Hematopoietic multipotent progenitor cell treated with erythropoietin and hydrocortisone succinate and interleukin-3 and kit ligand, for 17 days (in vitro differentiated cells): ENCODE data around the gene CMIP.
A peak's percentile ranks its signal among the peaks of the same experiment; 100 is the strongest.
"Not testable (repeated sequence)": the region's sequence is repeated elsewhere in the genome, so short reads cannot be mapped to it uniquely, and the experiment has no call there.

Experiments
- DNase-seq: peaks from one replicate; pipeline ENCODE4 v3.0.0-alpha.2; 2015; ENCODE audit warnings: low spot score

Gene CMIP

GRCh38 chr16:81444448-81445121, at the start of gene CMIP:
Gene CMIP, plus strand, starts transcription at chr16:81444808.
- DNase-seq, result peak; percentile 84

DNA sequence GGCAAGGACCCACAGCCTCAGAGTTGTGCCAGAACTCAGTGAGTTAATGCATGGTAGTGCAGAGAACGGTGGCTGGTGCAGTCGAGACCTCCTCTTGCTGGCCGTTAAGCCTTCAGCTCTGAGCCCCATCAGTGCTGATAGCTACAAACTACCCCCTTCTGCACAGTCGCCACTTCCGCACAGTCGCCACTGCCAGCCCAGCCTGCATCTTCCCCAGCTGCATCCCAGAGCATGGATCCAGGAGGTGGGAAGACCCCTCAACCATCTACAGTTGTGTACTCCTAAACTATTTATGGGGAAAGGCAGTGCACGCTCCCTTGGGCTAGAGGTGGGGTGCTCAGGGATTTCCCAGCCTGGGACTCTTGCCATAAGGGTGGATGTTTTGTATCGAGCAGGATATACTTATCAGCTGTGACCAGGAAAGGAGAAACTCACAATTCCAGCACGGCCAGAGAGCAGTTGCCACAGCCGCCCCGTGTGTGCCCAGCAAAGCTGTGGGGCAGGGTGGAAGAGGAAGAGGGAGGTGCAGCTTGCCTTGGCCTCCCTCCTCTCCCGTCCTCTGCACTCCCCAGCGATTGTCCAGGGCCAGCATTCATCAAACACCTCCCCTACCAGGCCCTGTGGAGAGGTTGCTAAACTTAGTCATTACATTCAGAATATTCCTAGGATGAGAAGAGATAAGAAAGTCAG, 49.5 kb upstream of the CMIP start:
- no peak for DNase-seq

DNA sequence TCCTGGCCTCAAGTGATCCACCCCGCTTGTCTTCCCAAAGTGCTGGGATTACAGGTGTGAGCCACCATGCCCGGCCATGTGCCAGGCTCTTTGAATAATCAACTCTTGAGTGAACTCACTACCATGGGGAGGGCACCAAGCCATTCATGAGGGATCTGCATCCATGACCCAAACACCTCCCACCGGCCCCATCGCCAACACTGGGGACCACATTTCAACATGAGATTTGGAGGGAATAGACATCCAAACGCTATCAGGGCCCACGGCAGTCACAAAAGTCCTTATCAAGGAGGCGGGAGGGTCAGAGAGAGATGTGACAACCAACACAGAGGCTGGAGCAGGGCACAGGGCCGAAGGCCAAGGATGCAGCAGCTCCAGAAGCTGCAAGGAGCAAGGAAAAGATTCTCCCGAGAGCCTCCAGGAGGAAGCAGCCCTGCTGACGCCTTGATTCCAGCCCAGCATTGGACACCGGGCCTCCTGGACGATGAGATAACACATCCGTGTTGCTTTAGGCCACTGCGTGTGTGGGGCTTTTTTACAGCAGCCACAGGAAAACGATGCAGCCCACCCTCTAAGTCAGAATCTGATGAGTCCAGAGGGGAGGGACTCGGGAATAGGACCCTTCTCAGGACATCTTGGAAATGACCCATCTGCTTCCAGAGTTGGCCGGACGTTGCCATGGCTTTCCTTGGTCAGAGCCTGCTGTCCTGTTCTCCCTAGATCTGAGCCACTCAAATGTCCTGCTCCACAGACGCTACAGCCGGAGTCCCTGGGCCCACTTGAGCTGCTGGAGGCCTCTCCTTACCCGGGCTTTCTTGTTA, 47.3 kb upstream of the CMIP start:
- no peak for DNase-seq

GRCh38 chr16:81397879-81398520, 46.6 kb upstream of the CMIP start:
- DNase-seq, result no peak

GRCh38 chr16:81399909-81400308, 44.7 kb upstream of the CMIP start:
- no peak for DNase-seq

DNA sequence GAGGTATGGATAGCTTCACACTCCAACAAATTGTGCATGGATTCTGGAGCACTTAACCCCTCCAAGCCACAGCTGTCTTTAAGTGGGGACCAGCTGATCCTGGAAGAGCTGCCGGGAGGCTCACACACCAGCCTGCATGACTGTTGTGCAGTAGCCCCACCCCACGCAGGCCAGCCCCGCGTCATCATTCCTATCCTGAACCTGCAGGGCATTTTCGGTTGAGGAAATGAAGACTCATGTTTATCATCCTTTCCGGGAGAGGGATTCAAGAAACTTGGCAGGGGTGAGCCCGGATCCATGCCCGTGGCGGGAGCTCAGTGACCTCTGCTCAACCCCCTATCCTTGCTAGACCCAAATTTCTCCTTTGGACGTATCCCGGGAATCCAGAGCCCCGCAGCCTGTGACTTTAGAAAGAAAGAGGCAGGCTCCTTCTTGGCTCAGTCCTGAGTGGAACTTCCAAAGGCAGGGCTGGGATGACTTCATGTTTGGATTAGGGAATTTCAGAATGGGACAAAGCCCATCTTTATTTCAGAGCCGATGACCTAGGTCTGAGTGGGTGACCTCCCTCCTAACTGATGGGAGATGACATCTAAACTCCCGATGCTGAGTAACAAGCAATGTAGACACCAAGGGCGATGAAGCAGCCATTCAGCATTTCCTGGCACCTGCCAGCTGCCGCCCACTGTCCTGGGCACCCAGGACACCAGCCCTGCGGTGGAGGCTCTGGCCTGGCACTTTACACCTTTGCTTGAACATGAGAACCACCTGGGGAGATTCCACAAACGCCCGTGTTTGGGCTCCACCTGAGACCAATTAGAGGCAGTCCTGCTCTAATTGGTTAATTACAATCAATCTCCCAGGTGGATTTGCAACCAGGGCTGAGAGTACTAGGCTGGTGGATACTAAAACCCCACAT, 43.3 kb upstream of the CMIP start:
- no peak for DNase-seq

GRCh38 chr16:81403208-81403600, 41.4 kb upstream of the CMIP start:
- DNase-seq, result no peak

- peak; percentile 68 for DNase-seq
Observed at GRCh38 chr16:81403601-81404391, 40.8 kb upstream of the CMIP start.

GRCh38 chr16:81405002-81405401, 39.6 kb upstream of the CMIP start:
- not testable (repeated sequence) for DNase-seq

GRCh38 chr16:81405702-81406113, 38.9 kb upstream of the CMIP start:
- no peak for DNase-seq

DNA sequence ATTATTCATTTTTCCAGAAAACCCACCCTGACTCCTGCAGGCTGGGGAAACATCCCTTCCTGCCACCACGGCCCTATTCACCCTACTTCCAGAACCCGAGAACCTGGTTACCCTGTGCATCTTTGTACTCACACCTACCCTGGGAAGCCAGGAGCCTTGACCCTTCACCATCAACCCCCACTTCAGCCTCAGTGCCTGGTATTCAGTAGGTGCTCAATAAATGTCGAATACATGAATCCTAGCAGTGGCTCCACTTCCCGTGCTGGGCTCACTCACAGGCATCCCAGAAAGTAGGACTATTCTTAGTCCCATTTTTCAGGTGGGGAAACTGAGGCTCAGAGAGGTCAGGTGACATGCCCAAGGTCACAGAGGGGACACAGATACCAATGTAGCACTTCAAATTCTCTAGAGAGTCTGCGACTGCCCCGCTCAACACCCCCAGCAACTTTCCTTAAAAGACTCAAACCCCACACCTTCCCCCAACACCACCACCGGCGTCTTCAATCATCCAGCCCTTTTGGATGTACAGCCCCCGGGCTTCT, 36.1 kb upstream of the CMIP start:
- no peak for DNase-seq

GRCh38 chr16:81409016-81409556, 35.5 kb upstream of the CMIP start:
- no peak for DNase-seq

- no peak for DNase-seq
Observed at GRCh38 chr16:81410643-81411293, 33.8 kb upstream of the CMIP start.

DNA sequence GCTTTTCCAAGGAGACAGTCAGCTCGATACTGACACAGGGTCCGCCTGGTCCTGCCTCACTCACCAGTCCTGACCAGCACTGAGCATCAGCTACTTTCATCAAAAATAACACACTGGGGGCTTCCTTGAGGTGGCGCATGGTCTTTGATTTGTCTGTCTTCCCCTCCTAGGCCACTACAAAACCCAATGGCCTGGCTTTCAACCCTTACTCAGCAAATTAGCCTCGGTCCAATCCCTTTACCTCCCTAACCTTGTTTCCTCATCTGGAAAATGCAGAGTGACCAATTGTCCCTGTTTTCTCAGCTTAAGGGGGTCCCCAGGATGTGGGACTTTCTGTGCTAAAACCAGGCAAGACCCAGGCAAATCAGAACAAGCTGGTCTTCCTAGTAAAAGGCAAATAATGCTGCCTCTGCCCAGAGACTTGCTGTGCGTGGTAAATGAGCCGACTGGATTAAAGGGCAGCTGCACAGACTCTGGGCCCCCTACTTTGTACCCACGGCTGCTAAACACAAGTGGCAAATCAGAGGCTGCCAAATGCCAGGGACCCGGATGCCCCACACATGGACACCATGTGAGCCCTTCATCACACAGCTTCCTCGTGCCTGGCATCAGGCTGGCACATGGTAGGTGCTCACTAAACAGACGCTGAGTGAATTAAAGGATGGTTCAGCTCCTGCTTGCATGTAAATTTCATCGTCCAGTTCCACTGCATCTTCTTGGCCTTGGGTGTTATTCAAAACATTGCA, 31.2 kb upstream of the CMIP start:
- DNase-seq, result no peak

DNA sequence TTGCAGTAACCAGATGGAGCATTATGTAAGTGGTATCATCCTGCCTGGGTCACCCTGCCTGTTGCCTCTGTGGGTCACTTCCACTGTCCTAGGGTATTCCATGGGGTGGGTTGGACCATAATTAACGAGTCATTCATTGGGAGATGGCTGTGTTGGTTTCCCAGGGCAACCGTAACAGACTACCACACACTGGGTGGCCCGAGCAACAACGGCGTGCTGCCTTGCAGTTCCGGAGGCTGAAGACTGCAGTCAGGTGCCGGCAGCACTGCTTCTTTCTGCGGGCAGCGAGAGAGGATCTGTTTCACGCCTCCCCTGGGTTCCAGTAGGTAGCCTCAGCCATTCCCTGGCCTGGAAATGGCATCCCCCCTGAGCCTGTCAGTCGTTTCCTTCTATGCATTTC, 28.9 kb upstream of the CMIP start:
- no peak for DNase-seq

DNA sequence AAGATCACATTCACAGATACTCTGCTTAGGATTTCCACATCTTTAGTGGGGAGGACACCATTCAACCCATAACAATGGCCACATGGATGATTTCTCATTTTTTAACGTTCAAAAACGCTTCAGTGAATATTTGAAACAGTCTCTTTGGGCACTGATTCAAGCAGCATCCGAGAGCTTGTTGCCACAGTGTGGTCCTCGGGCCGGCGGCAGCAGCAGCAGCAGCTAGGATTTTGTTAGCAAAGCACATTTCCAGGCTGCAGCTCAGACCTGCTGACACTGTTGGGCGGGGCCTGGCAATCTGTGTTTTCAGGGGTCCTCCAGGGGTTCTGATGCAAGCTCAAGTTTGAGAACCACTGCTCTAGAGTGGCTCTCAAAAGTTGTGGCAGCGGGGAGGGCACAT, 27.9 kb upstream of the CMIP start:
- no peak for DNase-seq

DNA sequence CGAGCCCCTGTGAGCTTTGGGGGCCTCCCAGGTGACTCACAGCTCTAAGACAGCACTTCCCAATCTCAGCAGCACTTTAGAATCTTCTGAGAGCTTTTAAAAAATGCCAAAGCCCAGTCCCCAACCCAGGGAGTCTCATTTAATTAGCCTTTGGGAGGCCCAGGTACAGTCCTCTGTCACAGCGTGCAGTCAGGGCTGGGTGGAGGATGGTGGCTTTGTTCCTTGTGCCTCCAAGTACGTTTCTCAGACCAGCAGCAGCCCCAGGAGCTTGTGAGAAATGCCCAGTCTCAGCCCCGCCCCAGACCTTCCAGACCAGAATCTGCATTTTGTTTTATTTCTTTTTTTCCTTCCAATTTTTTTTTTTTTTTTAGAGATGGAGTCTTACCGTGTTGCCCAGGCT, 27.4 kb upstream of the CMIP start:
- DNase-seq, result no peak

DNA sequence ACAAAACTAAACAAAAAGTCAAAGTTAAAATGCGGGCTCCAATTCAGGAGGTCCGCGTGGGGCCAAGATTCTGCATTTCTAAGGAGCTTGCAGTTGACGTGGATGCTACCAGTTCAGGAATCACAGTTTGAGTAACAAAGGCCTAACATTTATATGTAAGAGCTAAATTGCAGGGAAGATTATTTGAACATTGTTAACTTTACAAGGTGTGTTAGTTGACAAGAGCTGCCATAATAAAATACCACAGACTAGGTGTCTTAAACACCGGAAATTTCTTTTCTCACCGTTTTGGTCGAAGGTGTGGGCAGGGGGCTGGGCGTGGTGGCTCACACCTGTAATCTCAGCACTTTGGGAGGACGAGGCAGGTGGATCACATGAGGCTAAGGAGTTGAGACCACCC, 24.8 kb upstream of the CMIP start:
- DNase-seq, result no peak

- DNase-seq, result no peak
Observed at GRCh38 chr16:81421126-81421525, 23.5 kb upstream of the CMIP start.
